Duodenal mucosa (tissue), 2 donors: ENCODE results near the gene EIF4B.
A peak's percentile ranks its signal among the peaks of the same experiment; 100 is the strongest.

ENCODE experiments used
- H3K27ac ChIP-seq: one replicate; pipeline ENCODE4 v1.7.0; 2013; ENCODE audit warnings: low read depth, low read length
- H3K27me3 ChIP-seq, 2 donors: one replicate each; pipeline ENCODE4 v1.7.0; 2013; ENCODE audit warnings: low read length in 2 of 2, control low read depth in 1 of 2; ENCODE audit not compliant: insufficient read depth in 2 of 2, control insufficient read depth in 1 of 2
- H3K36me3 ChIP-seq, 2 donors: one replicate each; pipeline ENCODE4 v1.7.0; 2013; ENCODE audit warnings: low read length in 2 of 2, control low read depth in 1 of 2; ENCODE audit not compliant: insufficient read depth in 2 of 2, control insufficient read depth in 1 of 2
- H3K4me1 ChIP-seq, 2 donors: one replicate each; pipeline ENCODE4 v1.7.0; 2013; ENCODE audit warnings: low read length in 2 of 2, control low read depth in 1 of 2; ENCODE audit not compliant: insufficient read depth in 2 of 2, control insufficient read depth in 1 of 2
- H3K4me3 ChIP-seq, 2 donors: one replicate each; pipeline ENCODE4 v1.7.0; 2013; ENCODE audit warnings: low read length in 2 of 2, low read depth in 1 of 2
- H3K9ac ChIP-seq, 2 donors: one replicate each; pipeline ENCODE4 v1.7.0; 2013; ENCODE audit warnings: low read length in 2 of 2, low read depth in 1 of 2
- H3K9me3 ChIP-seq, 2 donors: one replicate each; pipeline ENCODE4 v1.7.0; 2013; ENCODE audit warnings: low read length in 2 of 2, control low read depth in 1 of 2; ENCODE audit not compliant: control insufficient read depth in 1 of 2

The EIF4B gene

DNA sequence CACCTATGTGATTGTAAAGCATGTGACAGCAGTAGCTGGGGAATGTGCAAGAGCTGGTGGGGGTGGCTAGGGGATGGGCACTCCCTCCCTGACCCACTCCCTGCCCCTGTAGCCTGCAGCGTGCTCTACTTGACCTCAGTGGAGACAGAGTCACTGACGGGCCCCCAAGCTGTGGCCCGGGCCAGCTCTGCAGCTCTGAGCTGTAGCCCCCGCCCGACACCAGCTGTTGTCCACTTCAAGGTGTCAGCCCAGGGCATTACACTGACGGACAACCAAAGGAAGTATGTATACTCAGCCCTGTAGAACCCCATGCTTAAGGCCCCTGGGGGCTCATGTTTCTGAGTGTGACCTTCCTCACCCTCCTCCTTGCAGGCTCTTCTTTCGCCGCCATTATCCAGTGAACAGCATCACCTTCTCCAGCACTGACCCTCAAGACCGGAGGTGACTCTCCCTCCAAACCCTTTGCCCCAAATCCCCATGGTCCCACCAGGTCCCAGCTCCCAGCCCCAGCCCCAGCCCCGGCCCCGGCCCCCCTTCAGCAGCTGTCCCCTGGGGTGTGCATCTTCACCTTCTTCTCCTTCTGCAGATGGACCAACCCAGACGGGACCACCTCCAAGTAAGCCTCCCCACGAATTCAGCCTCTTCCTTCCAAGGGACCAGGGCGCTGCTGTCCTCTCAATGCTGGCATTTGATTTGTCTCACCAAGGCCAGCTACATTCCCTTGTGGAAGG, 56.9 kb downstream of the EIF4B start:
- H3K4me1 ChIP-seq: peaks cover 22 to 35% of the 10 kb centered on the region in 2 donors
- H3K27me3 ChIP-seq: no peaks in the 10 kb centered on the region
- no peak overlapping the region for H3K4me3 ChIP-seq
- H3K27ac ChIP-seq: no peak overlapping the region
- peaks cover 11 to 37% of the 10 kb centered on the region in 2 donors for H3K36me3 ChIP-seq
- no peak overlapping the region for H3K9ac ChIP-seq
- no peaks in the 10 kb centered on the region for H3K9me3 ChIP-seq

DNA sequence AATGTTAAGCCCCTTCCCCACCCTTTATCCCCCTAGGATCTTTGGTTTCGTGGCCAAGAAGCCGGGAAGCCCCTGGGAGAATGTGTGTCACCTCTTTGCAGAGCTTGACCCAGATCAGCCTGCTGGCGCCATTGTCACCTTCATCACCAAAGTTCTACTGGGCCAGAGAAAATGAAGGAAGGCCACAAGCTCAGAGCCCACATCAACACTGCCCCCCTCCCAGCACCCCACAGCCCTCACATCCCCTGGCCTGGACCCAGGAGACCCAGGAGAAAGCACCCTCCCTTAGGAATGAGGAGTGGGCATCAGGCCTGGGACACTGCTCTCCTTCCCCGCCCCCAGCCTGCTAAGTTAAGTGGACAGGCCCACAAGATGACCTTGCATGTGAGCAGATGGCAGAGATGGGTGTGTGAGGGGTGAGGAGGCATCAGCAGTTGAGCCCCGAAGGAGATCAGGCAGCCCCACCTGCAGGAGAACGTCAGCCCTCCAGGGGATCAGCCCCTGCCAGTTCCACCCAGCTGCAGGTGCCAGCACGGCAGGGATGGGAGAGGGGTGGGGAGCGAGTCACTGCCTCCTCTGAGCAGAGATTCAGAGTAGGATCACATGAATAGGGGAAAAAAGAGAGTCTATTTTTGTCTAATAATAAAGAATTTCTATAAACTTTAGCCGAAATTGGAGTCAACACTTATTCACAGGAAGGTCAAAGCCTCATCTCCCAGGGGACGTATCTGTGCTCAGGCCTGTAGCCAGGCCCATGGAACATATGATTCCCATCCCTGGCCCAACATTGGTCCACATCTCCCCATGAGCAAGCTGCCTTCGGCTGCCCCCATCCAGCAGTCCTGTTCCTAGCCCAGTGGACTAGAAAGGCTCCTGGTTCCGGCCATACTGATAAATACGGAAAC, 57.7 kb downstream of the EIF4B start:
- Histone ChIP-seq H3K4me3 (no peak overlapping the region), H3K36me3 (peaks cover 11 to 45% of the 10 kb centered on the region in 2 donors), H3K9me3 (no peaks in the 10 kb centered on the region), H3K9ac (no peak overlapping the region), H3K27ac (no peak overlapping the region), H3K27me3 (no peaks in the 10 kb centered on the region), H3K4me1 (peaks cover 22 to 35% of the 10 kb centered on the region in 2 donors)

- Histone ChIP-seq H3K9me3 (no peaks in the 10 kb centered on the region), H3K4me1 (peaks cover 22 to 35% of the 10 kb centered on the region in 2 donors), H3K9ac (no peak overlapping the region), H3K27me3 (no peaks in the 10 kb centered on the region), H3K36me3 (peaks cover 11 to 46% of the 10 kb centered on the region in 2 donors), H3K4me3 (no peak overlapping the region), H3K27ac (no peak overlapping the region)
Observed at GRCh38 chr12:53064613-53065436, 58.6 kb downstream of the EIF4B start.

GRCh38 chr12:53065470-53065869, 59.2 kb downstream of the EIF4B start:
- no peak overlapping the region for H3K9ac ChIP-seq
- peaks cover 17 to 46% of the 10 kb centered on the region in 2 donors for H3K36me3 ChIP-seq
- no peaks in the 10 kb centered on the region for H3K9me3 ChIP-seq
- no peak overlapping the region for H3K4me3 ChIP-seq
- H3K4me1 ChIP-seq: peaks cover 21 to 30% of the 10 kb centered on the region in 2 donors
- H3K27ac ChIP-seq: no peak overlapping the region
- no peaks in the 10 kb centered on the region for H3K27me3 ChIP-seq

- H3K27me3 ChIP-seq: no peaks in the 10 kb centered on the region
- peaks cover 15 to 22% of the 10 kb centered on the region in 2 donors for H3K4me1 ChIP-seq
- peaks cover 22 to 53% of the 10 kb centered on the region in 2 donors for H3K36me3 ChIP-seq
- H3K9me3 ChIP-seq: no peaks in the 10 kb centered on the region
- H3K4me3 ChIP-seq: no peak overlapping the region
- H3K9ac ChIP-seq: peak overlapping the region in 1 of 2 donors; percentile 24
- peak overlapping the region; percentile 61 for H3K27ac ChIP-seq
Observed at GRCh38 chr12:53065975-53066931, 60.0 kb downstream of the EIF4B start.

GRCh38 chr12:53067074-53067992, 61.1 kb downstream of the EIF4B start:
- Histone ChIP-seq H3K4me3 (no peak overlapping the region), H3K9me3 (no peaks in the 10 kb centered on the region), H3K27me3 (no peaks in the 10 kb centered on the region), H3K9ac (no peak overlapping the region), H3K4me1 (peaks cover 16 to 17% of the 10 kb centered on the region in 2 donors), H3K36me3 (peaks cover 22 to 55% of the 10 kb centered on the region in 2 donors), H3K27ac (no peak overlapping the region)

- no peak overlapping the region for H3K9ac ChIP-seq
- peaks cover 22 to 59% of the 10 kb centered on the region in 2 donors for H3K36me3 ChIP-seq
- H3K27me3 ChIP-seq: no peaks in the 10 kb centered on the region
- H3K27ac ChIP-seq: no peak overlapping the region
- H3K9me3 ChIP-seq: no peaks in the 10 kb centered on the region
- H3K4me1 ChIP-seq: peaks cover 13 to 24% of the 10 kb centered on the region in 2 donors
- no peak overlapping the region for H3K4me3 ChIP-seq
Observed at GRCh38 chr12:53067993-53068770, 61.9 kb downstream of the EIF4B start.
